ENCODE results near the gene CFAP97D2. TPM values are rescaled to one million over a fixed set of nuclear protein-coding genes. Genes with fewer than 3 reads are reported as not detected.

CFAP97D2 gene
- total and polyA plus RNA-seq, 2 donors from 2014 or later: not detected

DNA sequence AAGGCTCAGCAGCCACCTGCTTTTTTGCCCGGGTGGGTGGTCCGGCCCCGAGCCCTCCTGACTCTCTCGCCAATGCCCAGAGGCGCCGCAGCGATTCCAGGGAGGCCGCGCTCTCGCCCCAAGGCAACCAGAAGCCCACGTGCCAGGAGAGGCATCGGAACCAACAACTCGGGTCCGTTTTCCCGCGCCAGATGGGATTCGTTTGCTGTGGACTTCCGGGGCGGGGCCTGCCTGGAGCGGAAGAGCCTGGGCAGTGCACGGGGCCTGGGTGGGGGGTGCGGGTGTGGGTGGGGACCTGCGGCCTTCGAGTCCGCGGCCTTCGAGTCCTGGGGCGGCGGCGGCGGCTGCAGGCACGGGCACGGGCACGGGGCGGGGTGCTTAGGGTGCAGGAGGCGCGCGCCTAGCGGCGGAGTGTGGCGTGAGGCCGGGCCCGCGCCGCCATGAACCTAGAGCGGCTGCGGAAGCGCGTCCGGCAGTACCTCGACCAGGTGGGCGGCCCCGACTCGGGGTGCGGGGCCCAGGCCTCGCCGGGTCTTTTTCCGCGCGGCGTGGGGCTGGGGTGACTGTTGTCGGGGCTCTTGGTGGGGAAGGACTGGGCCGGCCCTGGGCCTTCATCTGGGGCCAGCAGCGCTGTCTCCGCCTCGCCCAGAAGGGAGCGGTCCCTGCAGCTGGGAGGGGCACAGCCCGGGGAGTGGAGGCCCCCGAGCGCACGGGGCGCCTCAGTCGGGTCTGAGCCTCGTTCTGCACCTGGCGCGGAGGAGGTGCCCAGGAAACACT, 55.8 kb downstream of the CFAP97D2 start, which contains the start of gene CDC16:
CDC16 (plus strand) TSS at position 253 of the 777 bp plus-strand sequence; CDS start at position 441, 188 bp downstream.
- intact Hi-C loops (cut with DNase I): no loop called here
- Histone ChIP-seq H3K4me1 (ENCODE audit: control insufficient read depth in 2 of 3, insufficient read depth in 2 of 3, low read depth in 1 of 3, low read length in 3 of 3) (peaks cover 0 to 5% (median 0%) of the 10 kb centered on the region in 3 donors), H3K4me3 (ENCODE audit: low read length in 3 of 3) (peak within 1 kb of the TSS; percentile 68 to 74 (median 74)), H3K9ac (ENCODE audit: low read length in 3 of 3) (peak within 1 kb of the TSS; percentile 52 to 74 (median 57)), H3K27ac (ENCODE audit: low read depth in 2 of 2, low read length in 2 of 2) (peak within 1 kb of the TSS; percentile 65 to 67), H3K27me3 (ENCODE audit: control insufficient read depth, insufficient read depth, low read length) (peaks cover 3% of the 10 kb centered on the region), H3K36me3 (ENCODE audit: control insufficient read depth in 2 of 3, insufficient read depth in 3 of 3, low read length in 3 of 3) (peaks cover 4 to 24% (median 7%) of the 10 kb centered on the region in 3 donors), H3K9me3 (ENCODE audit: control insufficient read depth in 2 of 3, insufficient read depth in 1 of 3, low read length in 3 of 3) (no peaks in the 10 kb centered on the region)
- no peak for FAIRE-seq
- DNase-seq: peak; percentile 93 to 97 (median 95)
- TF ChIP-seq, protein P1, sequence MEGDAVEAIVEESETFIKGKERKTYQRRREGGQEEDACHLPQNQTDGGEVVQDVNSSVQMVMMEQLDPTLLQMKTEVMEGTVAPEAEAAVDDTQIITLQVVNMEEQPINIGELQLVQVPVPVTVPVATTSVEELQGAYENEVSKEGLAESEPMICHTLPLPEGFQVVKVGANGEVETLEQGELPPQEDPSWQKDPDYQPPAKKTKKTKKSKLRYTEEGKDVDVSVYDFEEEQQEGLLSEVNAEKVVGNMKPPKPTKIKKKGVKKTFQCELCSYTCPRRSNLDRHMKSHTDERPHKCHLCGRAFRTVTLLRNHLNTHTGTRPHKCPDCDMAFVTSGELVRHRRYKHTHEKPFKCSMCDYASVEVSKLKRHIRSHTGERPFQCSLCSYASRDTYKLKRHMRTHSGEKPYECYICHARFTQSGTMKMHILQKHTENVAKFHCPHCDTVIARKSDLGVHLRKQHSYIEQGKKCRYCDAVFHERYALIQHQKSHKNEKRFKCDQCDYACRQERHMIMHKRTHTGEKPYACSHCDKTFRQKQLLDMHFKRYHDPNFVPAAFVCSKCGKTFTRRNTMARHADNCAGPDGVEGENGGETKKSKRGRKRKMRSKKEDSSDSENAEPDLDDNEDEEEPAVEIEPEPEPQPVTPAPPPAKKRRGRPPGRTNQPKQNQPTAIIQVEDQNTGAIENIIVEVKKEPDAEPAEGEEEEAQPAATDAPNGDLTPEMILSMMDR (IDR thresholded peaks at IDR 0.05; ENCODE audit: borderline replicate concordance, extremely low read depth, insufficient read depth): peak; percentile 19

GRCh38 chr13:114235697-114236096, 56.6 kb downstream of the CFAP97D2 start:
- peak overlapping the region; percentile 68 to 74 (median 74) for H3K4me3 ChIP-seq (ENCODE audit: low read length in 3 of 3)
- H3K27ac ChIP-seq (ENCODE audit: low read depth in 2 of 2, low read length in 2 of 2): no peak overlapping the region
- intact Hi-C loops (cut with DNase I): no loop called here
- DNase-seq (no peak), FAIRE-seq (no peak)
- H3K27me3 ChIP-seq (ENCODE audit: control insufficient read depth, insufficient read depth, low read length): no peaks in the 10 kb centered on the region
- H3K36me3 ChIP-seq (ENCODE audit: control insufficient read depth in 2 of 3, insufficient read depth in 3 of 3, low read length in 3 of 3): peaks cover 4 to 24% (median 7%) of the 10 kb centered on the region in 3 donors
- H3K9ac ChIP-seq (ENCODE audit: low read length in 3 of 3): peak overlapping the region; percentile 52 to 74 (median 57)
- TF ChIP-seq, protein P1 (IDR thresholded peaks at IDR 0.05; ENCODE audit: borderline replicate concordance, extremely low read depth, insufficient read depth): no peak
- no peaks in the 10 kb centered on the region for H3K9me3 ChIP-seq (ENCODE audit: control insufficient read depth in 2 of 3, insufficient read depth in 1 of 3, low read length in 3 of 3)
- H3K4me1 ChIP-seq (ENCODE audit: control insufficient read depth in 2 of 3, insufficient read depth in 2 of 3, low read depth in 1 of 3, low read length in 3 of 3): peaks cover 0 to 5% (median 0%) of the 10 kb centered on the region in 3 donors

DNA sequence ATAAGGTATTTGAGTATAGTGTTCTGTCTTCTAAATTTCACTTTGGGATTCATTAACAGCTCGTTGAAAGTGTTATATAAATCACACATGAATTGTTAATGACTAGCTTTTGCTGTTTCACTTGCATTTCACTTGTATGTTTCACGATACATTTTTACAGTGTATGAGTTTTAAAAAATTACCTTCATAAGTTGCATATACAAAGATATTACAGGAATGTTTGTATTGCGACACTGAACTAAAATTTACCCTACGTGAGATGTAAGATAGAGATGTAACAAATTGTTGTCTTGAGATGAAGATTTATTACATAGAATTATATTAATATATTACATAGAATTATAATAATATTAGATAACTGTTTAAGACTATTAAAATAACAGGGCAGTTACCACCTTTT, 57.2 kb downstream of the CFAP97D2 start:
- Histone ChIP-seq H3K9me3 (ENCODE audit: control insufficient read depth in 2 of 3, insufficient read depth in 1 of 3, low read length in 3 of 3) (no peaks in the 10 kb centered on the region), H3K4me3 (ENCODE audit: low read length in 3 of 3) (peak overlapping the region; percentile 68 to 74 (median 74)), H3K9ac (ENCODE audit: low read length in 3 of 3) (peak overlapping the region in 1 of 3 donors; percentile 74), H3K27me3 (ENCODE audit: control insufficient read depth, insufficient read depth, low read length) (no peaks in the 10 kb centered on the region), H3K36me3 (ENCODE audit: control insufficient read depth in 2 of 3, insufficient read depth in 3 of 3, low read length in 3 of 3) (peaks cover 5 to 28% (median 10%) of the 10 kb centered on the region in 3 donors), H3K27ac (ENCODE audit: low read depth in 2 of 2, low read length in 2 of 2) (no peak overlapping the region), H3K4me1 (ENCODE audit: control insufficient read depth in 2 of 3, insufficient read depth in 2 of 3, low read depth in 1 of 3, low read length in 3 of 3) (peaks cover 0 to 5% (median 0%) of the 10 kb centered on the region in 3 donors)
- FAIRE-seq (no peak), DNase-seq (no peak)
- intact Hi-C loops (cut with DNase I): no loop called here
- TF ChIP-seq, protein P1 (IDR thresholded peaks at IDR 0.05; ENCODE audit: borderline replicate concordance, extremely low read depth, insufficient read depth): no peak
